GOT3 (cell line): Measurements from ENCODE around the gene TRAF2.

Experiments
- DNase-seq: peaks from one replicate; lab custom pipeline; 2025; ENCODE audit warnings: mixed read lengths; lab: John Stamatoyannopoulos, UW

The TRAF2 gene

DNA sequence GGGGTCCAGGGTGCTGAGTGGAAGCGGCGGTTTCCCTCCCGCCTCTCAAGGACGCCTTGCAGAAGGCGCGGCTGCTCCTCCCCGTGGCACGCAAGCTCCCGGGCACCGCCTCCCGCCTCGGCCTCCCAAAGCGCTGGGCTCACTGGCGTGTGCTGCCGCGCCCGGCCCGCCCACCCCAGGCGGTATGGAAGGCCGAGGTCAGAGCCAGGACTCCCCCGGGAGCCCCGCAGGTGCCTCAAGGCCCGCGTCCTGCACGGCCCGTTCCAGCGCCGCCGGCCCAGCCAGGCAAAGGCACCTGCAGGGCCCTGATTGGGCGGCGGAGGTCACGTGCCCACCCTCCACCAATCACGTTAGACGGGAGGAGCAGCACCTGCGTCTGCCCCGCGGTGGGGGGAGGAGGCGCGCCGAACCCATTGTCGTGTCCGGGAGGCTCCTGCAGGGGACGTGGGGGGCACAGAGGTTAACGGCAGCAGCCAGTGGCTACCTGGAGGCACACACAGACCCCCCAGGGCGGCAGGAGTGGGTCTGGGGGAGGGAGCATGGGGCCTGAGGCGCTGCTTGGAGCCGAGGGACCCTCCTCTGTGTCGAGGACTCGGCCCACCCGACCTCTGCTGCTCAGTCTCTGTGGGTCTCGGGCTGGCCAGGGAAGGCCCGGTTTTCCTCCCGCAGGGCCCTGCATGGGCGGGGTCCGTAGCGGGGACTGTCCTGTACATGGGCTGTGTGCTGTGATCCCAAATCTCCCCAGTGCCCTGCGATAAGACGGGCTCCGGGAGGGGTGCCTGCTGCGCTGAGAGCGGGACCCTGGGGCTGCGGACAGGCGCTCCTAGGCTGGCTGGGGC, 63.7 kb downstream of the TRAF2 start:
- peak; percentile 57 for DNase-seq

DNA sequence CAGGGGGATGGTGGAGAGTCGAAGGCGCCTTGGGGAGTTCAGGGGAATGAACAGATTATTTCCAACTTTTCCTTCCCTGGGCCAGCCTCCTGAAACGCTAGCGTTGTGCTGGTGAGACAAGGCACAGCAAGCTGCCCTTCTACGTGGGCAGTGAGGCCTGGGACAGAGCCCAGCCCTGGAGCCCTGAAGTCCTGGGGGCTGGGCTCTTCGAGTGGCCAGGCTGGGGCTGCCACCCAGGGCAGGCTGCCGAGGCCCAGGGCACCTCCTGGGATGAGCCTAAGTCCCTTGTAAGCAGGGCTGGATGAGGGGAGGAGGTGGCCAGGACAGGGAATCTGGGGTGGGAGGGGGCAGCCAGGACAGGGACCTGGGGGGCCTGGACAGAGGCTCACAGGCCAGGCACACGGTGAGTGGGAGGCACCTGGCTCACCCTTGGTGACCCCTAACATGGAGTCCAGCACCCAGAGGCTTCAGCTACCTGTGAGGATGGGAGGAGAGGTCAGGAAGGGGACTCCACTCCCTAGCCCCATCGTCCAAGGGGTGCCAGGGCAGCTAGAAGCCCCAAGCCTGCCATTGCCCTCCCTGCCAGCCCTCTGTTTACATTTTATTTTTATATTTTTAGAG, 64.5 kb downstream of the TRAF2 start:
- no peak for DNase-seq

DNA sequence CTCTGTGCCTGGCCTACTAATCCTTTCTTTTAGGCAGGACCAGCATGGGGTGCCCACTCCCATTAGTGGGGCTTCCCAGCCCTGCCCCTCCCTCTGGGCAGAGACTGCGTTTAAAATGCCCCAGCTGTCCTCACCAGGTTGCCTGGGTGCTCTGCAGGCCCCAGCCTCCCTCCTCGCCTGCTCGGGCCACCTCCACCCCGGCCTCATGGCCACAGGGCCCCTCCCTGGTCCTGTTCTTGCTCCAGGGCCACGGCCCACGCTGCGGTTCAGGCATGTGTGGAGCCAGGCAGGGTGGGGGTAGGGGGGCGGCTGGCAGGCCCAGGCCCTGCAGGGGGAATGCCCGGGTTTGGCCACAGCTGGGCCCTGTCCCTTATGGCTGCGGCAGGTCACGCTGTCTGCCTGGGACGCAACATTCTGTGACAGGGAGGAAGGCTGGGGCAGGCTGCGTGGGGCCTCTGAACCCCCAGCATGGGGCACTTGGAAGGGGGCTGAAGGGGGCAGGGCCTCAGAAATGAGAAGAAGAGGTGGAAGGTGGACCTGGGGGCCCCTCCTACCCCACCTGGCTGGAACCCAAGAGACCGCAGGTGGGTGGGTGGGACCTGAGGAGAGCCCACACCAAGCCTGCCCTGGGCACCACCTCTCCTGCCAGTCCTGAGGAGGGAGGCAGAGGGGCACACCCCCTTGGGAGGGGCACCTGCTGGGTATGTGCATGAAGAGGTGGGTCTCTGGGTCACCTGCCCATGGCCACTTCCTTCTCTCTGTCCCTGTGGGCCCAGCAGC, 65.4 kb downstream of the TRAF2 start, which contains the start of gene LCN12:
LCN12 (plus strand) TSS at position 733 of the 780 bp plus-strand sequence. CDS start 55 bp downstream, outside the sequence.
- DNase-seq: no peak

DNA sequence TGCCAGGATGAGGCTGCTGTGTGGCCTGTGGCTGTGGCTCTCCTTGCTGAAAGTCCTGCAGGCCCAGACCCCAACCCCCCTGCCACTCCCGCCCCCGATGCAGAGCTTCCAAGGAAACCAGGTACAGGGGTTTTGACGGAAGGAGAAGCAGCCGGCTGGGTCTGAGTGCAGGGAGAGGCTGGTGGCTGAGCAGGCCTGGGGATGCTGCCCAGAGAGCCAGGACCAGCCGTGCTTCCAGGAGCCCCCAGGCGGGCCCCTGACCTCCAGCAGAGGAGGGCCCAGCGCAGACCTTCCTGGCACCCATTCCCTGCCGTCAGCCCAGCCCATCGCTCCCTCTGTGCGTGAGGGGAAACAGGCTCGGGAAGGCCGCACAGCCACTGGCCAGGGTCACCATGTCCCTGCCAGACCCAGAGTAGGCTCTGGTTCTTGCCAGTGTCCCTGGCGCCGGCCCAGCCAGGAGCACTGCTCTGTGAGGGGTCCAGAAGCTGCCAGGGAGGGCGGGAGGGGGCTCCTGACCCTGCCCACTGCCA, 66.1 kb downstream of the TRAF2 start:
- DNase-seq: no peak

DNA sequence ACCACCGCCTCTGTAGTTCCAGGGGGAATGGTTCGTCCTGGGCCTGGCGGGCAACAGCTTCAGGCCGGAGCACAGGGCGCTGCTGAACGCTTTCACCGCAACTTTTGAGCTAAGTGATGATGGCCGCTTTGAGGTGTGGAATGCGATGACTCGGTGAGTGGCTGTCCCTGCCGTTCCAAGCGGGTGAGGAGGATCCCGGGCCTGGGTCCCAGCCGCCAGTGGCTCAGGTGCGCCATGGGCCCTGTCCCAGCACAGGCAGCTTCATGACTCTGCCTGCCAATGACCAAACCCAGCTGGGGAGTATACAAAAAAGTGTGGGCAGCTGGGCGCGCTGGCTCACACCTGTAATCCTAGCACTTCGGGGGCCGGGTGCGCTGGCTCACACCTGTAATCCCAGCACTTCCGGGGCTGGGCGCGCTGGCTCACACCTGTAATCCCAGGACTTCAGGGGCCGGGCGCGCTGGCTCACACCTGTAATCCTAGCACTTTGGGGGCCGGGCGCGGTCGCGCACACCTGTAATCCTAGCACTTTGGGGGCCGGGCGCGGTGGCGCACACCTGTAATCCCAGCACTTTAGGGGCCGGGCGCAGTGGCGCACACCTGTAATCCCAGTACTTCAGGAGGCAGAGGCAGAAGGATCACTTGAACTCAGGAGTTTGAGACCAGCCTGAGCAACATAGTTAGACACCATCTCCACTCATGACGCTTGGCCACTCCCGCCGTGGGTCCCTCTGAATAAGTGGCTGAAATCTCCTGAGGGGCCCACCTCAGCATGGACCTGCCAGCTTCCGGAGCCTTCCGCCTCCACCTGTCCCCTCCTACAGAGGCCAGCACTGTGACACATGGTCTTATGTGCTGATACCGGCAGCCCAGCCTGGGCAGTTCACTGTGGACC, 66.8 kb downstream of the TRAF2 start:
- no peak for DNase-seq

DNA sequence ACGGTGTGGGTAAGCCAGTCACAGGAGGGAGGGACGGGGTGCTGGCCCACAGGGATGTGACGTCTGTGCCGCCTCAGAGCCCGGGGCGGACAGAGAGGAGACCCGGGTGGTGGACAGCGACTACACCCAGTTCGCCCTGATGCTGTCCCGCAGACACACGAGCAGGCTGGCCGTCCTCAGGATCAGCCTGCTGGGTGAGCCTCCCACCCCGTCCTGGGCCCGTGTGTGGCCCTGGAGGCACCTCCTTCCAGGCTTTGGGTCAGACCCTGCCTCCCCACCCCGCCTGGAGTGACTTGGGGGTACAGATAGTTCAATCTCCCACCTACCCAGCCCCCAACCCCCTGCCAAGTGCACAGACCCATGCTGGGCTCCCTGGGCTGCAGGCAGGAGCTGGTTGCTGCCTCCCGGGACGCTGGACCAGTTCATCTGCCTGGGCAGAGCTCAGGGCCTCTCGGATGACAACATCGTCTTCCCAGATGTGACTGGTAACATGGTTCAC, 67.5 kb downstream of the TRAF2 start:
- no peak for DNase-seq

DNA sequence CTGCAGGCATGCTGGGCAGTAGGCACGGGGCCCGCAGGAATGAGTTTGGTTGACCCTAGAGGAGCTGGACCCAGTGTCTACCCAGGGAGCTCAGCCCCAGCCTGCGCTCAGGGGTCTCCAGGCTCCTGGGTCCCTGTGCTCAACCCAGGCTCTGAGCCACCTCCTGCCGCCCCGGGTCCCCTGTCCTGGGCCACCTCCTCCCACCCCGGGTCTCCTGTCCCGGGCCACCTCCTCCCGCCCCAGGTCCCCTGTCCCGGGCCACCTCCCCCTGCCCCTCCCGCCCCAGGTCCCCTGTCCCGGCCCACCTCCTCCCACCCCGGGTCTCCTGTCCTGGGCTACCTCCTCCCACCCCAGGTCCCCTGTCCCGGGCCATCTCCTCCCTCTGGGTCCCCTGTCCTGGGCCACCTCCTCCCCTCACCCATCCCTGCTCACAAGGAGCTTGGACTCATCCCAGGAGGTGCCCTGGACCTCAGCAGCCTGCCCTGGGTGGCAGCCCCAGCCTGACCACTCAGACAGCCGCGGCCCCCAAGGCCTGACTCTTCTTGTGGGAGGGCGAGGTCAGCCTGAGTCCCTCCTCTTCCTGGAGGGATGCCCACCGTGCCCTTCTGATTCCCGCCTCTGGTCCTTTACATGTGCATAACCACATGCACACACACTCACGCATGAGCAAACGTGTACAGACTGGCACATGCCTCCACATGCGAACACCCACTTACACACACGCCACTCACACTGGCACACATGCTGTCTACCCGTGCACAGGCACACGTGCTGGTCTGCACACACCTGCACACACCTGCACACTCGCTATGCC, 68.2 kb downstream of the TRAF2 start:
- DNase-seq: no peak

DNA sequence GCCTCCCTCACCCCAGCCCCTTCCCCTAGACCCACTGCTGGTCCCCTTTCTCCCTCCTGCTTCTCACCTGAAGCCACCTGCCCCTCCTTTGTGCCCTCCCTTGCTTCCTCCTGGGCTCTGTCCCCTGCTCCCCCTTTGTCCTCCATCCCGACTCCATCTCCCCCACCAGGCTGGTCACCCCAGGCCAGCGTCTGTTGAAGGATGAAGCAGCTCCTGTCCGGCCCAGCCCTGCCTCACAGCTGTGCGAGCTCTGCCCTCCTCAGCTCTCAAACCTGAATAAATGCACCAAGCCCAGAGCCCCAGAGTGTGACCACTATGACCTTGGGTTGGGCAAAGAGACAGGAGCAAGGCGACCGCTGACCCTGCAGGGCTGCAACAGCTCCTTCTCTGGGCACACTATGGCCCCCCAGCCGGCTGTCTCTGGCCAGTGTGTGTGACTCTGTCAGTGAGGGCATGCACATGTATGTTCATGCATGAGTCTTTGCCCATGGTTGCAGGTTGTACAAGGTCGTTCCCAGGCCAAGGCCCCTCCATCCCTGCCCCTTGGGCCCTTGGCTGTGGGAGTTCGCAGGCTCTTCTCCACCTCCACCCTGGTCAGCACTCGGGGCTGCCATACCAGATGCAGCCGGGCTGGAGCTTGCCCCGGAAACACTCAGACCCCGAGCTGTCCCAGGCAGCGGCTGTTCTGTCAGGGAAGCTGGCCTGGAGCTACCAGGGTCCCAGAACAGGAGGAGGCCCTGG, 69.1 kb downstream of the TRAF2 start:
- DNase-seq: no peak

DNA sequence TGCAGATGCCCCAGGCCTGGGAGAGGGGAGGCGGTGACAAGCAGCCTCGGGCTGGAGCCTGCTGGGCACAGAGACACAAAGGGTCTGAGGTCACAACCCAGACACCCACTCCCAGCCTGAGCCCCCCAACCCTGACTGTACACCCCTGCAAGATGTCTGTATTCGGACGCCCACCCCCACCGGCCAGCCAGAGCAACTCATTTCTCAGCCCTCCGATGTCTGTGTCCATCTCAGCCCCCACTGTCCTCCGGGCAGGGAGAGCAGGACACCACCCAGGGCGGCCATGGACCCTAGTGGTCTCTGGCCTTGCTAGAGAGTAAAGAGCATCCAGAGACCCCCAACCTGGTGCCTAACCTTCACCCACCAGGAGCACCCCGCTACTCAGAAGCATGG, 69.6 kb downstream of the TRAF2 start:
- DNase-seq: no peak

DNA sequence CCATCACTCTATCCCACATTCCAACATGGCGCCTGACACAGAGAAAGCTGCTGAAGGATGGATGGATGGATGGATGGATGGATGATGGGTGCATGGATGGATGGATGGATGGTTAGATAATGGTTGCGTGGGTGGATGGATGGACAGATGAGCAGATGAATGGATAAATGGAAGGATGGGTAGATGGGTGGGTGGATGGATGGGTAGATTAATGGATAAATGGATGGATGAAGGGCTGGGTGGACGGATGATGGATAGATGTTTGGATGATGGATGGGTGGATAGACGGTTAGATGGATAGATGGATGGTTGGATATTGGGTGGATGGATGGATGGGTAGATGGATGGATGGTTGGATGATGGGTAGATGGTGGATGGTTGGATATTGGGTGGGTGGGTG, 70.3 kb downstream of the TRAF2 start:
- DNase-seq: no peak

DNA sequence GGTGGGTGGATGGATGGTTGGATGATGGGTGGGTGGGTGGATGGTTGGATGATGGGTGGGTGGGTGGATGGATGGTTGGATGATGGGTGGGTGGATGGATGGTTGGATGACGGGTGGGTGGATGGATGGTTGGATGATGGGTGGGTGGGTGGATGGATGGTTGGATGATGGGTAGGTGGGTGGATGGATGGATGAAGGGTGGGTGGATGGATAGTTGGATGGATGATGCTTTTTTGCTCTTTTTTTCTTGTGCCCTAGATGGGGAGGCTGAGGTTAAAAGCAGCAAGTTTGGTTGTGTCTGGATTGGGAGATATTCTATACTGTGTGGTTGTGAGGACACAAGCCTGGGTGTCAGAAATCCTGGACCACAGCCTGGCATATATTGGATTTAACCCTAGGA, 71.1 kb downstream of the TRAF2 start:
- DNase-seq: no peak

DNA sequence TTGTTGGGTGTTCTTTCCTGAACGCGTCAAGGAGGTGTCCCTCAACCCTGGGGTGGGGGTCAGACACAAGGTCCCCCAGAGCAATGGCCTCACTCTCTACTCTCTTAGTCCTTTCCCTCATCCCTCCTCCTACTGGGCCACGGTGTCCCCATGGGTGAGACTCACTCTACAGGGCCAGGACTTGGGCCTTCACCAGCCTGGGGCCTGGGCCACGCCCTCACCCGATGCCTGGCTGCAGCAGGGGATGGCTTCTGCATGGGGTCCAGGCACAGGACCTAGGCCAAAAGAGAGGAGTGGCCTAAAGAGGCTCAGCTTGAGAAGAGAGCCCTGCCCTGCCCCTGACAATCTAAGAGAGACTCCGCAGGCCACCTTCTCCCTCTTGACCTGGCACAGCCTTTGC, 71.6 kb downstream of the TRAF2 start:
- DNase-seq: no peak

DNA sequence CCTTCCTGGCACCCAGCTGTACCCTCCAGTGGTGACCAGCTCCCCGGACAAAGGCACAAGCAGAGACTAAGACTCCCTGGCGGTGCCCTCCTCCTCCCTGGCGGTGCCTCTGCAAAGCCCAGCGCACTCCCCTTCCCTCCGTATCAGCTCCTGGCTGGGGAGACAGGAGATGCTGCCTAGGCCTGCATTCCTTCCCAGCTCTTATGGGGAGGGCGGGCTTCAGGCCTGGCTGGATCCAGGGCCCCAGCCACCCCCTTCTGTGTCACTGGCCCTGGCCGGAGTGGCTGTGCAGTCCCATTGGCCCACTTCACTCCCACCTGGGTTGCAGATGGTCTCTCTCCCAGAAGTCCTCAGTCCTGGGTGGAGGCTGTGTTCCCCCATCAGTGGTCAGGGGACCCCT, 72.2 kb downstream of the TRAF2 start:
- DNase-seq: no peak

DNA sequence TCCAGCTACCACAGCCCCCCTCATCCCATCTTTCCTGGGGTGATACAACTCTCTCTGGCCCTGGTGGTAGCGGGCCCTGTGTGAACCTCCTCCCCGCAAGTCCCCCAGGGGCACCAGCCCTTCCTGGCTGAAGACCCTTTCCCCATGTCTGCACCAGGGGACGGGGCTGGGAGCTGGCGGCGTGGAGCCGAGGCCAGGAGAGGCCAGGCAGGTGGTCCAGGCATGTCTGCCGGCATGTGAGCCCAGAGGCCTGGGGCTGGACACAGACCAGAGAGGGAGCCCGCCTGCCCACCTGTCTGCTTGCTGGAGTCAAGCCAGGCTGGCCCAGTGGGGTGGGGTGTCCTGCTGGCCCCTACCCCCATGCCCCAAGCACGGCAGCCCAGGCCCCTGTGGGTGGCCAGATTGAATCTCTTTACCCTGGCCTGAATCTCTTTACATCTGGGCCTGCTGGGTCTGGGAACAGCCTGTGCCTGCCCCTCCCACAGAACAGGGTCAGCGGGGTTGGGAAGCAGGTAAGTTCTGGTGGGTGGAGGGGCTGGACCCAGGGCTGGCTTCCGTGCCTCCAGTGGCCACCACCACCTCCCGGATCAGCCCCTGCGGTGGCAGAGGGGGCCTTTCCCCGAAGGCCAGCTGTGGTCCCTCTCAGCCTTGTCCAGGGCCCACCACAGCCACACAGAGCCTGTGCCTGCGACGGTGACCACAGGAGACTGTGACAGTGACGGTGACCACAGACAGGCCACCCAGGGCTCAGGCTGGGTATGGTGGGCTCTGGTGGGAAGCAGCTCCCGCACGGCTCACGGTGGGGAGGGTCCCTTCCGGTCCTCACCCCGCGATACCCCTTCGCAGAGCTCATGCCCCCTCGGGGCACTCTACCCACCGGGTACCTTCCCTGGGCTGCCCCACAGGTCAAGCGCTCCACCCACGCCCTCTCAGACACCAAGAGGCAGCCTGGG, 72.9 kb downstream of the TRAF2 start:
- no peak for DNase-seq

DNA sequence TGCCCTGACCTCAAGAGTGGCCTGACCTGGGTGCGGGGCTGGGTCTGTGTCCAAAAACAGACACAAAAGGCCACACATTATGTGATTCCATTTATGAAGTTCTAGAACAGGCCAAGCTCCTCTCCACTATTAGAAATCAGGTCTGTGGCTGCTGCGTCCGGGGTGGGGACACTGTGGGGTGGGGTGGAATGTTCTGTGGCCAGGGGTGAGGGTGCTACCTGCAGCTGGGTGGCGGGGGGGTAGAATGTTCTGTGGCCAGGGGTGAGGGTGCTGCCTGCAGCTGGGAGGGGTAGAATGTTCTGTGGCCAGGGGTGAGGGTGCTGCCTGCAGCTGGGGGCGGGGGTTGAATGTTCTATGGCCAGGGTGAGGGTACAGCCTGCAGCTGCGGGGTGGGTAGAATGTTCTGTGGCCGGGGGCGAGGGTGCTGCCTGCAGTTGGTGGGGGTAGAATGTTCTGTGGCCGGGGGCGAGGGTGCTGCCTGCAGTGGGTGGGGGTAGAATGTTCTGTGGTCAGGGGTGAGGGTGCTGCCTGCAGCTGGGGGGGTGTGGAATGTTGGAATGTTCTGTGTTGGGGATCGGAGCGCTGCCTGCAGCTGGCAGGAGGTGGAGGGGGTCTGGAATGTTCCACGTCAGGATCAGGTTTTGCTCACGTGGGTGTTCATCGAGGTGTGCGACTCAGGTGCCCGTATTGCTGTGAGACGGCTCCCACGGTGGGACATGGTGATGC, 74.1 kb downstream of the TRAF2 start:
- DNase-seq: no peak

DNA sequence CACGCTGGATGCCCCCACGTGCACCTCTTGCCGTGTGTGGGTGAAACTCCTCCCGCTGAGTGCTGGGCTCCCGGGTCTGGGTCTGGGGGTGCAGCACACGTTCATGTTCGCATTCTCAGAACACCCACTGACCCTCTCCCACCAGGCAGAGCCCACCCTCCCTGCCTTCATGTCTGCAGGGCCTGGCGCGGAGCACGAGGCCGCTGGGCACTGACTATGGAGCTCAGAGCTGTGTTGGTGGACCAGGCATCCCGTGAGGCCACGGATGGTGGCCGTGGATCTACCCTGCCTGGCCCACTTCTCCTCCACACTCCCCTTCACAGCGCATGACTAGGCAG, 74.6 kb downstream of the TRAF2 start:
- no peak for DNase-seq

DNA sequence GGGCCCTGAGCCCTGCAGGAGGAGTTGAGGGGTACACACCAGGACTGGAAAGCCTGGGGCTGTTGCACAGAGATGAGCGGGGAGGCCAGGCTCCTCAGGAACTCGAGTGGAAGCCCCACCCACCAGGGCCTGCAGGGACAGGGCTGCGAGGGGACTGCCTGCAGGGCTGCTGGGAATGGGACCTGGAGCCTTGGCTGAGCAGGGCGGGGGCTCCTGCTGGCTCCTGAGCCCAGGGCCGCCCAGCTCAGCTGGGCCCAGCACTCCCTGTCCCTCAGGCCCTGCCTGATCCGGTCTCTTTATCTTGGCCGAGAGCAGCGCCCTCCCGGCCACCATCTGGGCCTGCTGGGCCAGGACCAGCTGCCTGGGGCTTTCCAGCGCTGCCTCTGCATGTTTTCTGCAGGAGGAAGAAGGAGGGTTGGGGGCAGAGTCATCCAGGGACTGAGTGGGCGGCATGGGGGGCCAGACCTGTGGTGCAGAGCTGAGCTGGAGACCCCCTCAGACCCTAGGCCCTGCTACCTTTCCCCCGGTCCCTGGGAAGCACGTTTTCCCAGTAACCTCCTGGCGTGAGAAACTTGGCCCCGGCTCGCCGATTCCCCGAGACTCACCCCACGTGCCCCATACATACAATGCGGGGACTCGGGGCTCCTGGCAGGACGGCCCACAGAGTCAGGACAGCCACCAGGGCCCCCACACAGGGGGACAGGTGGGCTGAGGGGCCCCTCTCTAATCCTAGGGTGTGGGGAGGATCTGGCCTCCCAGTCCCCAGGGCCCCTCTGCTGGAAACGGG, 75.2 kb downstream of the TRAF2 start:
- no peak for DNase-seq
